HepG2 (cell line): Measurements from ENCODE around the gene SIGLEC6. TPM values are rescaled to one million over a fixed set of nuclear protein-coding genes. Genes with fewer than 3 reads are reported as not detected.

Experiments
- ATAC-seq: fragments of 200-7000 bp; cut with Tn5 transposase; 3 replicates; pipeline ENCODE4 v1.9.1; 2020; ENCODE audit warnings: mild to moderate bottlenecking, moderate library complexity
- BruUV-seq: library from RNA; stranded (reverse); fragments of 400-500 nt; replicated peaks from 2 replicates; lab custom pipeline; 2021; lab: Mats Ljungman, UMichigan
- CTCF ChIA-PET: fragments of 300-600 bp; formaldehyde crosslinking; extraction: SDS; loops from one replicate; lab custom pipeline; 2021; ENCODE audit warnings: low total read pairs, inconsistent platforms, low intra/inter-chr PET ratio; lab: Yijun Ruan, JAX
- POLR2A ChIA-PET: fragments of 350-600 bp; sonication (Branson Sonifier 250); formaldehyde crosslinking; loops from one replicate; lab custom pipeline; 2020; ENCODE audit warnings: antibody characterized with exemption, inconsistent platforms; lab: Yijun Ruan, JAX
- DNase-seq: peaks from one replicate; pipeline ENCODE4 v3.0.0-alpha.2; 2015; ENCODE audit warnings: low spot score
- FAIRE-seq: peaks from 3 replicates; lab custom pipeline; 2011; peaks lifted over from hg19 to GRCh38; lab: Jason Lieb, UNC
- H2AFZ ChIP-seq: one replicate; pipeline ENCODE4 v1.6.1; 2011; ENCODE audit warnings: low read length, inconsistent platforms
- H3K27ac ChIP-seq: fragments of 300-600 bp; 3 replicates; pipeline ENCODE4 v1.8.0; 2011; ENCODE audit warnings: mixed run types, mild to moderate bottlenecking, mixed read lengths, low read length, inconsistent platforms; ENCODE audit not compliant: insufficient read depth; ENCODE audit errors: extremely low read length
- H3K27me3 ChIP-seq, 2 experiments: fragments of 200-600 bp in 1 of 2; 2 replicates in 1 of 2; 3 replicates in 1 of 2; pipeline versions ENCODE4 v1.6.0 to v1.8.0; 2011; ENCODE audit warnings: low read length in 2 of 2, mild to moderate bottlenecking in 2 of 2, moderate library complexity in 2 of 2, inconsistent platforms in 1 of 2; ENCODE audit not compliant: insufficient read depth in 2 of 2, control insufficient read depth in 1 of 2
- H3K36me3 ChIP-seq, 2 experiments: fragments of 200-600 bp in 1 of 2; replicated peaks in 1 of 2; 2 replicates in 1 of 2; 3 replicates in 1 of 2; pipeline versions ENCODE4 v1.5.1 to v1.8.0; 2011; ENCODE audit warnings: low read length in 2 of 2, inconsistent platforms in 1 of 2; ENCODE audit not compliant: insufficient read depth in 2 of 2, control insufficient read depth in 1 of 2
- H3K4me1 ChIP-seq: 2 replicates; pipeline ENCODE4 v1.5.1; 2012; ENCODE audit warnings: low read length, inconsistent platforms; ENCODE audit not compliant: insufficient read depth
- H3K4me2 ChIP-seq: 2 replicates; pipeline ENCODE4 v1.6.0; 2011; ENCODE audit warnings: low read depth, low read length, inconsistent platforms
- H3K4me3 ChIP-seq, 3 experiments: fragments of 200-600 bp in 1 of 3; sonication (generic), shearing (Covaris generic) in 1 of 3; replicated peaks in 1 of 3; 2 replicates each; pipeline ENCODE4 v1.5.1; 2011 to 2016; ENCODE audit warnings: low read length in 3 of 3, inconsistent platforms in 2 of 3, low read depth in 2 of 3, mild to moderate bottlenecking in 2 of 3, control low read depth in 1 of 3, mixed read lengths in 1 of 3; ENCODE audit not compliant: insufficient read depth in 1 of 3
- H3K79me2 ChIP-seq: one replicate; pipeline ENCODE4 v1.6.1; 2011; ENCODE audit warnings: low read length, inconsistent platforms; ENCODE audit not compliant: insufficient read depth
- H3K9ac ChIP-seq: 2 replicates; pipeline ENCODE4 v1.6.0; 2011; ENCODE audit warnings: mild to moderate bottlenecking, low read depth, low read length, inconsistent platforms; ENCODE audit not compliant: insufficient read depth
- H3K9me3 ChIP-seq: 2 replicates; pipeline ENCODE4 v1.5.1; 2012; ENCODE audit warnings: mild to moderate bottlenecking, low read length
- H4K20me1 ChIP-seq: 2 replicates; pipeline ENCODE4 v1.6.0; 2011; ENCODE audit warnings: inconsistent platforms, mild to moderate bottlenecking, low read length, moderate library complexity; ENCODE audit not compliant: insufficient read depth
- AKAP8 ChIP-seq: sonication (generic); formaldehyde crosslinking; IDR thresholded peaks from 2 replicates; pipeline ENCODE4 v1.5.1; 2020; ENCODE audit warnings: mild to moderate bottlenecking, missing genetic modification reagents
- CBFB ChIP-seq: sonication (generic); formaldehyde crosslinking; IDR thresholded peaks from 2 replicates; pipeline ENCODE4 v1.4.0; 2020; ENCODE audit warnings: missing genetic modification reagents
- DMAP1 ChIP-seq: IDR thresholded peaks from 2 replicates; pipeline ENCODE4 v1.6.1; 2016
- DZIP1 ChIP-seq: sonication (generic); formaldehyde crosslinking; IDR thresholded peaks from 2 replicates; pipeline ENCODE4 v1.5.0; 2020; ENCODE audit warnings: mild to moderate bottlenecking, missing genetic modification reagents
- JUND ChIP-seq: sonication (generic); formaldehyde crosslinking; IDR thresholded peaks from 2 replicates; pipeline ENCODE4 v1.8.0; 2022; ENCODE audit warnings: mild to moderate bottlenecking, missing genetic modification reagents
- PRMT3 ChIP-seq: sonication (generic); formaldehyde crosslinking; IDR thresholded peaks from 2 replicates; pipeline ENCODE4 v1.8.1; 2022; ENCODE audit warnings: low read depth, mild to moderate bottlenecking, moderate library complexity, missing genetic modification reagents, borderline replicate concordance
- TFDP2 ChIP-seq: sonication (generic); formaldehyde crosslinking; IDR thresholded peaks from 2 replicates; pipeline ENCODE4 v1.4.0; 2020; ENCODE audit warnings: missing genetic modification reagents
- ZMAT3 ChIP-seq: sonication (generic); formaldehyde crosslinking; conservative IDR thresholded peaks from 2 replicates; pipeline ENCODE4 v1.7.0; 2021; ENCODE audit warnings: missing genetic modification reagents
- ZNF12 ChIP-seq: sonication (generic); formaldehyde crosslinking; IDR thresholded peaks from 2 replicates; pipeline ENCODE4 v1.5.0; 2020; ENCODE audit warnings: missing genetic modification reagents
- ZNF431 ChIP-seq: sonication (generic); formaldehyde crosslinking; IDR thresholded peaks from 2 replicates; pipeline ENCODE4 v1.9.0; 2022; ENCODE audit warnings: missing genetic modification reagents, low read depth, mild to moderate bottlenecking, borderline replicate concordance
- ZNF629 ChIP-seq: sonication (generic); formaldehyde crosslinking; conservative IDR thresholded peaks from 2 replicates; pipeline ENCODE4 v1.5.0; 2020; ENCODE audit warnings: missing genetic modification reagents
- ZNF75D ChIP-seq: sonication (generic); formaldehyde crosslinking; IDR thresholded peaks from 2 replicates; pipeline ENCODE4 v1.8.1; 2023; ENCODE audit warnings: missing genetic modification reagents, mild to moderate bottlenecking, borderline replicate concordance
- WGBS: methylation state at CpG from one replicate; pipeline ENCODE4 v1.1.6; 2017; ENCODE audit warnings: low lambda C conversion rate; 5-methylcytosine and 5-hydroxymethylcytosine counted together
- in situ Hi-C: cut with HindIII; loops from 2 replicates; pipeline ENCODE4 v1.10.0; 2017; ENCODE audit warnings: low pct_unique_long_range_greater_than_20kb; ENCODE audit not compliant: extremely low pct_ligation_motif_present
- intact Hi-C: fragments of 100-400 bp; cut with micrococcal nuclease; formaldehyde crosslinking; loops from one replicate; pipeline ENCODE4 v1.10.0; 2022; ENCODE audit not compliant: unreplicated experiment
- polyA plus RNA-seq, 8 experiments: library from polyadenylated mRNA; depleted of rRNA in 3 of 8; stranded (reverse) in 7 of 8; unstranded in 1 of 8; fragments of >200 nt; fragmentation: Illumina TruSeq in 4 of 8; extraction: Trizol in 4 of 8; gene quantifications; 2 replicates each; pipeline versions ENCODE4 v1.2.1 to v1.2.3, GENCODE V29; 2011 to 2016; ENCODE audit warnings: low read depth in 4 of 8, missing spikeins in 1 of 8, mixed read lengths in 1 of 8; ENCODE audit not compliant: insufficient read depth in 1 of 8
- total RNA-seq, 5 experiments: library from RNA; depleted of rRNA; stranded (reverse); fragments of >200 nt; fragmentation: Illumina TruSeq; extraction: Trizol; gene quantifications; 2 replicates each; pipeline ENCODE4 v1.2.3, GENCODE V29; 2016; ENCODE audit warnings: low read depth in 1 of 5
- TF ChIP-seq, protein P1 (sequence below): sonication (generic); formaldehyde crosslinking; IDR thresholded peaks from 2 replicates; pipeline ENCODE4 v1.5.1; 2020; ENCODE audit warnings: mild to moderate bottlenecking, missing genetic modification reagents

The SIGLEC6 gene
- total and polyA plus RNA-seq, 2 of the 13 experiments (the other 11 are each of a cell fraction or from before 2014, with no cell fraction given): not detected

DNA sequence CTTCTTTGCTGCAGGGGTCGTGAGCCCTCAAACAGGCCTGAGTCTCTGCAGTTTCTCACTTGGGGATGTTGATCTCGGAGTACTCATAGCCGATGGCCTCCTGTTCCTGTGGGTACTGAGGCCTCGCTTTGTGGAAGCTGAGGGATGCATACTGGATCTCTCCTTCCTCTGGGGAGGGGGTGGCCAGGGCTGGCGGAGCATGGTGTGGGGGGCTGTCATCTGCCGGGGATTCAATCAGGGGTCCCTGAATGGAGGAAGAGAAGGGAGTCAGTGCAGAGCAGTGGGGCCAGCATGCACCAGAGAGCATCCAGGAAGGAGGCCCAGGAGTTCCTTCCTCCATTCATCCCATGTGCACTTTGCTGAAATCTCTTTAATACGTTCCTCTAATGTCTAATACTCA, 39.9 kb downstream of the SIGLEC6 start:
- Histone ChIP-seq H3K4me3 (no peak overlapping the region), H3K36me3 (no peaks in the 10 kb centered on the region), H3K4me2 (no peak overlapping the region), H3K9ac (no peak overlapping the region), H2AFZ (no peak overlapping the region), H3K79me2 (no peaks in the 10 kb centered on the region), H3K27ac (no peak overlapping the region), H3K27me3 (peaks cover 0 to 1% of the 10 kb centered on the region in 2 experiments; a peak in 2 of 5 replicates), H4K20me1 (no peaks in the 10 kb centered on the region), H3K4me1 (no peaks in the 10 kb centered on the region), H3K9me3 (no peaks in the 10 kb centered on the region)
- ATAC-seq: no peak
- 1% methylated on average over 4 of the region's 7 CpGs for WGBS
- ChIA-PET POLR2A (no interaction called here), CTCF (no interaction called here)
- TF ChIP-seq ZNF431 (CRISPR knock-in tag) (no peak), ZNF629 (CRISPR knock-in tag) (no peak), ZMAT3 (CRISPR knock-in tag) (no peak)
- FAIRE-seq: no peak
- in situ Hi-C loops: no loop called here
- no peak for DNase-seq
- BruUV-seq: no TSS peak
- intact Hi-C loops: no loop called here

DNA sequence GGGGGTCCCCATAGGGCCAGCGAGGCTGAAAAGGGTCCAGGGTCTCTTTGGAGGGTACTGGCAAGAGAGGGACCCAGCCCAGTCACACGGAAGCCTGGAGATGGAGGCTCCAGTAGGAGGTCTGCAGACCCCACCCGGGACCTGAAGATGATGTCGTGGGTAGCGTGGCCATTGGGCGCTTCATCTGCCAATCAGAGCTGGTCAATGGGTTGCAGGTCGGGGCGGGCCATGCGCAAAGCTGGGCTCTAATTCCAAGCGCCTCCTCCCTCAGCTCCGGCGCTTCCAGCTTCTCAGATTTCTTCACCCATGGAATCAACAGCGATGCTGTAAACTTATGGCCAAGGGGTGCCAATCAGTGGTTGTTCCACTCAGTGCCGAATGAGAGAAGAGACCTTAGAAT, 40.8 kb downstream of the SIGLEC6 start:
- in situ Hi-C loops: no loop called here
- no peaks in the 10 kb centered on the region for H3K4me1 ChIP-seq
- FAIRE-seq (no peak), ATAC-seq (no peak), DNase-seq (no peak)
- no peaks in the 10 kb centered on the region for H3K79me2 ChIP-seq
- ChIA-PET POLR2A (no interaction called here), CTCF (no interaction called here)
- H3K4me2 ChIP-seq: no peak overlapping the region
- H3K36me3 ChIP-seq: no peaks in the 10 kb centered on the region
- H3K9ac ChIP-seq: no peak overlapping the region
- H3K27ac ChIP-seq: no peak overlapping the region
- H3K4me3 ChIP-seq: no peak overlapping the region
- no peaks in the 10 kb centered on the region for H3K9me3 ChIP-seq
- intact Hi-C loops: no loop called here
- no peak overlapping the region for H2AFZ ChIP-seq
- no TSS peak for BruUV-seq
- peaks cover 0 to 1% of the 10 kb centered on the region in 2 experiments; a peak in 1 of 5 replicates for H3K27me3 ChIP-seq
- WGBS: 42% methylated on average over 6 of the region's 14 CpGs
- no peaks in the 10 kb centered on the region for H4K20me1 ChIP-seq
- TF ChIP-seq TFDP2 (CRISPR knock-in tag) (no peak), AKAP8 (no peak), ZNF75D (CRISPR knock-in tag) (no peak), PRMT3 (CRISPR knock-in tag) (no peak), DZIP1 (no peak), JUND (CRISPR knock-in tag) (no peak), CBFB (no peak), DMAP1 (no peak), ZNF12 (CRISPR knock-in tag) (no peak)
- TF ChIP-seq, protein P1, sequence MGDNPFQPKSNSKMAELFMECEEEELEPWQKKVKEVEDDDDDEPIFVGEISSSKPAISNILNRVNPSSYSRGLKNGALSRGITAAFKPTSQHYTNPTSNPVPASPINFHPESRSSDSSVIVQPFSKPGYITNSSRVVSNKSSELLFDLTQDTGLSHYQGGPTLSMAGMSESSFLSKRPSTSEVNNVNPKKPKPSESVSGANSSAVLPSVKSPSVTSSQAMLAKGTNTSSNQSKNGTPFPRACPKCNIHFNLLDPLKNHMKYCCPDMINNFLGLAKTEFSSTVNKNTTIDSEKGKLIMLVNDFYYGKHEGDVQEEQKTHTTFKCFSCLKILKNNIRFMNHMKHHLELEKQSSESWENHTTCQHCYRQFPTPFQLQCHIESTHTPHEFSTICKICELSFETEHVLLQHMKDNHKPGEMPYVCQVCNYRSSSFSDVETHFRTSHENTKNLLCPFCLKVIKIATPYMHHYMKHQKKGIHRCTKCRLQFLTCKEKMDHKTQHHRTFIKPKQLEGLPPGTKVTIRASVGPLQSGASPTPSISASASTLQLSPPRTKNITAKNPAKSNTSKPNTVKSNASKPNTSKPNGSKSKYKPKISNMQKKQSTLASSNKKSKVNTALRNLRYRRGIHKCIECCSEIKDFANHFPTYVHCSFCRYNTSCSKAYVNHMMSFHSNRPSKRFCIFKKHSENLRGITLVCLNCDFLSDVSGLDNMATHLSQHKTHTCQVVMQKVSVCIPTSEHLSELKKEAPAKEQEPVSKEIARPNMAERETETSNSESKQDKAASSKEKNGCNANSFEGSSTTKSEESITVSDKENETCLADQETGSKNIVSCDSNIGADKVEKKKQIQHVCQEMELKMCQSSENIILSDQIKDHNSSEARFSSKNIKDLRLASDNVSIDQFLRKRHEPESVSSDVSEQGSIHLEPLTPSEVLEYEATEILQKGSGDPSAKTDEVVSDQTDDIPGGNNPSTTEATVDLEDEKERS (CRISPR knock-in tag): no peak
